Effector memory CD8-positive, alpha-beta T cell (primary cell): ENCODE results near the gene CHSY1.
"Not testable (repeated sequence)": the region's sequence is repeated elsewhere in the genome, so short reads cannot be mapped to it uniquely, and the experiment has no call there.

ENCODE experiments used
- ATAC-seq: fragments of 150-1000 bp; cut with Tn5 transposase; replicated peaks from 2 replicates; pipeline ENCODE4 v1.10.0; 2021; ENCODE audit warnings: mild to moderate bottlenecking, moderate library complexity
- DNase-seq, 3 experiments: peaks; one replicate each; pipeline ENCODE4 v3.0.0; 2021
- H3K27ac Mint-ChIP-seq, 2 donors: one replicate each; pipeline ENCODE4 v1.8.0; 2022; ENCODE audit warnings: mild to moderate bottlenecking in 2 of 2, mixed read lengths in 2 of 2, moderate library complexity in 2 of 2
- H3K27me3 Mint-ChIP-seq, 2 donors: one replicate each; pipeline ENCODE4 v1.8.0; 2022; ENCODE audit warnings: mixed read lengths in 2 of 2
- H3K36me3 Mint-ChIP-seq: one replicate; pipeline ENCODE4 v1.8.0; 2022; ENCODE audit warnings: mild to moderate bottlenecking, moderate library complexity, mixed read lengths; ENCODE audit not compliant: insufficient read depth
- H3K4me1 Mint-ChIP-seq, 2 donors: one replicate each; pipeline ENCODE4 v1.8.0; 2022; ENCODE audit warnings: low read depth in 2 of 2, mixed read lengths in 2 of 2
- H3K4me3 Mint-ChIP-seq, 2 donors: one replicate each; pipeline ENCODE4 v1.8.0; 2022; ENCODE audit warnings: mild to moderate bottlenecking in 2 of 2, mixed read lengths in 2 of 2, moderate library complexity in 2 of 2
- H3K9me3 Mint-ChIP-seq, 2 donors: one replicate each; pipeline ENCODE4 v1.8.0; 2022; ENCODE audit warnings: mixed read lengths in 2 of 2

CHSY1 gene

DNA sequence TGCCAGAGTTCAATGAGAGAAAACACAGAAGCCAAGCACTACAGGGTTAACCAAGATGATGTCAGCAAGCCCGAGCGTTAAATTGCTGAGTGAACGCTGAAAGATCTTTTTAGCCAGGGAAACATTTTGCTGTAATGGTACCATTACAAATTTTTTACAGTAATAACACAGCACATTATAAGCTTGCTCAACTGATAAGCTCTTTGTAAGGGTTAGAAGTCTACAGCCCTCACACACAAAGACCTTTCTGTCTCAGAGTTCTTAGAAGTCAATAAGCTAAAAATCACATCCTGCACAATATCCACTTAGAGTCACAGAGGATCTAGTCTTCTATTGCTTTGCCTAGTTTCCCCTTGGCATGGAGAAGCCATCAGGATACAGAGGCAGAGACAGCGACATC is 29.9 kb downstream of the CHSY1 start:
- H3K4me1 Mint-ChIP-seq = peaks cover 45 to 82% of the 10 kb centered on the region in 2 donors
- ATAC-seq (no peak), DNase-seq (no peak)
- no peaks in the 10 kb centered on the region for H3K27me3 Mint-ChIP-seq
- no peaks in the 10 kb centered on the region for H3K9me3 Mint-ChIP-seq
- H3K4me3 Mint-ChIP-seq = no peak overlapping the region
- peaks cover 3% of the 10 kb centered on the region for H3K36me3 Mint-ChIP-seq
- peak overlapping the region in 1 of 2 donors; percentile 17 for H3K27ac Mint-ChIP-seq

GRCh38 chr15:101220060-101220459 is 31.8 kb downstream of the CHSY1 start:
- H3K9me3 Mint-ChIP-seq = no peaks in the 10 kb centered on the region
- H3K4me3 Mint-ChIP-seq = no peak overlapping the region
- no peaks in the 10 kb centered on the region for H3K36me3 Mint-ChIP-seq
- no peak for DNase-seq
- ATAC-seq = no peak
- H3K4me1 Mint-ChIP-seq = peaks cover 51 to 78% of the 10 kb centered on the region in 2 donors
- peak overlapping the region; percentile 6 to 88 for H3K27ac Mint-ChIP-seq
- H3K27me3 Mint-ChIP-seq = no peaks in the 10 kb centered on the region

DNA sequence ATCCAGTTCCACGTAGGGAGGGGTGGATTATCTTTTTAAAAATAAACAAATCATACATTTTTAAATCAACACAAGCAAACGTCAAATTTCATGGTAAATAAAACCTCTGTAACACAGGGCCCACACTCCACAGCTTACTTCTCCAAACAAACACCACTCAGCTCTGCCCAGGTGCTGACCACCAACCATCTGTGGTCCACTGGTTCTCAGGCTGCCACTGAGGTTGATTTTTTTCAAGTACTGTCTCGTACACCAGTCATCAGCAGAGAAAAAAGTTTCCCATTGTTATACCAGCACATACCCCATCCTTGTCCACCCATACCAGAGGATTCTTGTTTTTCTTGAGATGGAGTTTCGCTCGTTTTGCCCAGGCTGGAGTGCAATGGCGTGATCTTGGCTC is 32.4 kb downstream of the CHSY1 start:
- Mint-ChIP-seq H3K9me3 (no peaks in the 10 kb centered on the region), H3K27me3 (no peaks in the 10 kb centered on the region), H3K27ac (peak overlapping the region in 1 of 2 donors; percentile 88)

GRCh38 chr15:101217446-101217845 is 34.4 kb downstream of the CHSY1 start:
- Mint-ChIP-seq H3K4me1 (peaks cover 52 to 77% of the 10 kb centered on the region in 2 donors), H3K27me3 (no peaks in the 10 kb centered on the region), H3K9me3 (no peaks in the 10 kb centered on the region), H3K27ac (peak overlapping the region; percentile 13 to 61), H3K4me3 (no peak overlapping the region), H3K36me3 (no peaks in the 10 kb centered on the region)
- ATAC-seq (no peak), DNase-seq (no peak)

More for the DNA sequence above, 32.4 kb downstream of the CHSY1 start:
- Mint-ChIP-seq H3K4me3 (no peak overlapping the region), H3K4me1 (peaks cover 48 to 75% of the 10 kb centered on the region in 2 donors), H3K36me3 (no peaks in the 10 kb centered on the region)
- DNase-seq (no peak), ATAC-seq (no peak)

DNA sequence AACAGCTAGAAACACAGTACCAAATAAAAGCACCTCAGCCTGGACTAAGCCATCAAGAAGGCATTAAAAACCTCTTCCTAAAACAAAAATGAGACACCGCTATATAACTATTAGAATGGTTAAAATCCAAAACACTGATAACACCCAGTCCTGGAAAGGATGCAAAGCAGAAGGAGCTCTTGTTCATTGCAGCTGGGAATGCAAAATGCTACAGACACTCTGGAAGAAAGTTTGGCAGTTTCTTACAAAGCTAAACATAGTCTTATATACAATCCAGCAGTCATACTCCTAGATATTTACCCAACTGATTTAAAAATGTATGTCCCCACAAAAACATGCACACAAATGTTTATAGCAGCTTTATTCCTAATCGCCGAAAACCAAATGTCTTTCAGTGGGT is 35.7 kb downstream of the CHSY1 start:
- Mint-ChIP-seq H3K36me3 (no peaks in the 10 kb centered on the region), H3K9me3 (no peaks in the 10 kb centered on the region), H3K4me3 (no peak overlapping the region), H3K27ac (peak overlapping the region; percentile 13 to 39), H3K27me3 (no peaks in the 10 kb centered on the region), H3K4me1 (peaks cover 56 to 76% of the 10 kb centered on the region in 2 donors)
- no peak for ATAC-seq
- DNase-seq = no peak

DNA sequence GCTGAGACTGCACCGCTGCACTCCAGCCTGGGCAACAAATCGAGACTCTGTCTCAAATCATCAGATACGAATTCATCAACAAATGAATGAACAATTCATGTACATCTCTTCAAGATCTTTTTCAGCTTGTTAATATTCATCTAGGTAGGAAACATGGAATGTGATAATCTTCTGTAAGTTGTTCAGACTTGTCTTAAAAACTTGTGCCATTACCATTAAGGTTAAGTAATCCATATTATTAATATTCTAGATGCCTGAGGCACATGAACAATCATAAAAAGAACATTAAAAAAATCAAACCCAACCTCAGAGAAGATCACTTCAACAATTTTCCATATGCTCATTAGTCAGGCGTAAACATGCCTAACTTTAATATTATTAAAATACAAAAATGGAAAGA is 36.2 kb downstream of the CHSY1 start:
- ATAC-seq = no peak
- Mint-ChIP-seq H3K9me3 (no peaks in the 10 kb centered on the region), H3K4me1 (peaks cover 53 to 74% of the 10 kb centered on the region in 2 donors), H3K27ac (no peak overlapping the region), H3K4me3 (no peak overlapping the region), H3K36me3 (no peaks in the 10 kb centered on the region), H3K27me3 (no peaks in the 10 kb centered on the region)
- no peak for DNase-seq

- H3K36me3 Mint-ChIP-seq, DNase-seq, H3K4me3 Mint-ChIP-seq, ATAC-seq, H3K9me3 Mint-ChIP-seq, H3K27me3 Mint-ChIP-seq: not testable (repeated sequence)
- peak overlapping the region in 1 of 2 donors; percentile 14 for H3K27ac Mint-ChIP-seq
- H3K4me1 Mint-ChIP-seq = peaks cover 51 to 75% of the 10 kb centered on the region in 2 donors
Observed at GRCh38 chr15:101214435-101215097, 37.3 kb downstream of the CHSY1 start.

- Mint-ChIP-seq H3K9me3 (no peaks in the 10 kb centered on the region), H3K27ac (peak overlapping the region in 1 of 2 donors; percentile 11), H3K4me3 (no peak overlapping the region), H3K36me3 (no peaks in the 10 kb centered on the region), H3K4me1 (peaks cover 57 to 76% of the 10 kb centered on the region in 2 donors), H3K27me3 (no peaks in the 10 kb centered on the region)
- ATAC-seq = no peak
- DNase-seq = no peak
Observed at GRCh38 chr15:101213570-101213969, 38.3 kb downstream of the CHSY1 start.

DNA sequence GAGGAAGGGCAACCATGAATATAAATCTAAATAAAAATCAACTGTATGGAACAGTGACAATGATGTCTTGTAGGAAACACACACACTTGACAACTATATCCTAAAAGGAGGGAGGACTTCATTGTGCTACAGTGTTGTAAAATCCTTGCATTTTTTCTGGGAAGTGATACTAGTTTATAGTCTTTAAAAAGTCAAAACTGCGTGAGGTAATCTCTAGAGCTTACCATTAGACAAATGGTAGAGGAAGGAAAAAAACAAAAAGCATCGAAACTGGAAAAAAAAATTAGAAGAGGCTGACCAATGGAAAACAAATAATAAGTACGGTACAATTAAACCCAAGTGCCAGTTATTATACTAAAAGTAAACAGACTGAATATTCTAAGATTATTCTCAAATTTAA is 38.7 kb downstream of the CHSY1 start:
- Mint-ChIP-seq H3K27me3 (no peaks in the 10 kb centered on the region), H3K36me3 (peaks cover 3% of the 10 kb centered on the region), H3K4me1 (peaks cover 56 to 74% of the 10 kb centered on the region in 2 donors), H3K27ac (peak overlapping the region in 1 of 2 donors; percentile 11), H3K9me3 (no peaks in the 10 kb centered on the region), H3K4me3 (no peak overlapping the region)
- DNase-seq (no peak), ATAC-seq (no peak)

DNA sequence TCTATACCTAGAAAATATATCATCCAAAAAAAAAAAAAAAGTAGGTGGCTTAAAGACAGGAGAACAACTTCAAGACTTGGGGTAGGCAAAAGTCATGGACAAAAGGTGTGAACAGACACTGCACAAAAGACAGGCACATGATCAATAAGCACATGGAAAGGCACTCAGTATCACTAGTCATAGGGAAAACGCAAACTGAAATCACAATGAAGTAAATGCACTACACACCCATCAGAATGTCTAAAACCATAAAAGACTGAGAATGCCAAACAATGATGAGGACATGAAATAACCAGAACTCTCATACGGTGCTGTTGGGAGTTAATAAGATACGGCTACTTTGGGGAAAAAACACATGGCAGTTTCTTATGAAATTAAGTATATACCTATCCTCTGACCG is 40.0 kb downstream of the CHSY1 start:
- no peak for ATAC-seq

DNA sequence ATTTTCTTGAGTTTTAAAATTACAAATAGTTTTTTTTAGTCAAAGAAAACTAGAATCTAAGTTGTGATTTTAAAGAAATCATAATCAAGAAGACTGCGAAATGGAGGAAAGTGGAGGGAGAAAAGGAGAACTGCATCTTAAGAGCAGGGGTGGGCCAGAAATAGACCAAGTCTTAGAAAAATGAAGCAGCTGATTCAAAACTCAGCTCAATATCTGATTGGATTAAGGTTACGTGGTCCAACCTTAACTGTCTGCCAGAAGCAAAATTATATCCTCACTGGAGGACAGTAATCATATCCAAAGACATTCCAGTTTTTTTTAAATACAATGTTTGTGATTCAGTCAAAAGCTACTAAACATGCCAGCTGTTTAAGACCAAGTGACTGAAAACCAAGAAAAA is 41.4 kb downstream of the CHSY1 start:
- Mint-ChIP-seq H3K4me3 (no peak overlapping the region), H3K9me3 (no peaks in the 10 kb centered on the region), H3K4me1 (peaks cover 56 to 74% of the 10 kb centered on the region in 2 donors), H3K36me3 (peaks cover 9% of the 10 kb centered on the region), H3K27ac (peak overlapping the region; percentile 7 to 8), H3K27me3 (no peaks in the 10 kb centered on the region)
- DNase-seq (no peak), ATAC-seq (no peak)

More for the DNA sequence above, 40.0 kb downstream of the CHSY1 start:
- peaks cover 9% of the 10 kb centered on the region for H3K36me3 Mint-ChIP-seq
- no peaks in the 10 kb centered on the region for H3K27me3 Mint-ChIP-seq
- DNase-seq = no peak
- peak overlapping the region; percentile 5 to 60 for H3K27ac Mint-ChIP-seq
- H3K9me3 Mint-ChIP-seq = no peaks in the 10 kb centered on the region
- no peak overlapping the region for H3K4me3 Mint-ChIP-seq
- peaks cover 56 to 77% of the 10 kb centered on the region in 2 donors for H3K4me1 Mint-ChIP-seq

GRCh38 chr15:101210058-101210457 is 41.8 kb downstream of the CHSY1 start:
- Mint-ChIP-seq H3K4me3 (no peak overlapping the region), H3K4me1 (peaks cover 58 to 78% of the 10 kb centered on the region in 2 donors), H3K27ac (peak overlapping the region; percentile 7 to 8), H3K36me3 (peaks cover 9% of the 10 kb centered on the region), H3K9me3 (no peaks in the 10 kb centered on the region), H3K27me3 (no peaks in the 10 kb centered on the region)
- DNase-seq (no peak), ATAC-seq (no peak)

GRCh38 chr15:101209285-101209845 is 42.5 kb downstream of the CHSY1 start:
- Mint-ChIP-seq H3K27me3 (no peaks in the 10 kb centered on the region), H3K27ac (peak overlapping the region in 1 of 2 donors; percentile 7), H3K36me3 (peaks cover 9% of the 10 kb centered on the region), H3K4me3 (no peak overlapping the region), H3K9me3 (no peaks in the 10 kb centered on the region), H3K4me1 (peaks cover 56 to 81% of the 10 kb centered on the region in 2 donors)
- ATAC-seq (no peak), DNase-seq (no peak)

- DNase-seq (no peak), ATAC-seq (no peak)
- no peaks in the 10 kb centered on the region for H3K27me3 Mint-ChIP-seq
- H3K4me3 Mint-ChIP-seq = peak overlapping the region in 1 of 2 donors; percentile 1
- peaks cover 59 to 84% of the 10 kb centered on the region in 2 donors for H3K4me1 Mint-ChIP-seq
- no peaks in the 10 kb centered on the region for H3K9me3 Mint-ChIP-seq
- H3K36me3 Mint-ChIP-seq = peaks cover 11% of the 10 kb centered on the region
- H3K27ac Mint-ChIP-seq = peak overlapping the region in 1 of 2 donors; percentile 26
Observed at GRCh38 chr15:101207867-101208288, 44.0 kb downstream of the CHSY1 start.
